ENCODE data around the gene ARHGAP26. TPM values are rescaled to one million over a fixed set of nuclear protein-coding genes. Genes with fewer than 3 reads are reported as not detected.
"Not testable (repeated sequence)": the region's sequence is repeated elsewhere in the genome, so short reads cannot be mapped to it uniquely, and the experiment has no call there.

Gene ARHGAP26
- total RNA-seq, 2 donors from 2014 or later = 21.3 to 22.7 TPM

GRCh38 chr5:142954455-142954854 lies 184.3 kb downstream of the ARHGAP26 start:
- peaks cover 5% of the 10 kb centered on the region for H3K4me1 Mint-ChIP-seq

DNA sequence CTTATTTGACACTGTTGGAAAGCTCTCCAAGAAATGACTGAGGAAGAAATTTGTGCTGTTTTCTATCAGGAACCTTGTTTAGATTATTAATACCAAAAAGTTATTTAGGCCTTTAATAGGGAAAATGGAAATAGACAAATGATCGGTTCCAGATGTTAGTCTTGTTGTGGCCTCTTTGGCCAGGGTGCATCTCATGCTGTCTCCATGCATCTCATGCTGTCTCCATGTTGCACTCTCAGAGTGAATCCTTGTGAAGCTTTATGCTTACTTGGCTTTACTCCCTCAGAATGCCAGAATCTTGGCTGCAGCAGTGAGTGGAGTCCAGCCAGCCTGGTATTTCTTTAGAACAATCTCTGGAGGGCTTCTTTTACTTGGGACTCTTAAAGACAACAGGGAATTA lies 185.5 kb downstream of the ARHGAP26 start:
- H3K27me3 Mint-ChIP-seq = no peaks in the 10 kb centered on the region
- H3K4me3 Mint-ChIP-seq = no peak overlapping the region
- ATAC-seq = no peak
- no peak for DNase-seq
- peaks cover 7% of the 10 kb centered on the region for H3K4me1 Mint-ChIP-seq
- no peaks in the 10 kb centered on the region for H3K9me3 ChIP-seq (ENCODE audit: control insufficient read depth, low read length, poor library complexity, severe bottlenecking)
- no peaks in the 10 kb centered on the region for H3K36me3 Mint-ChIP-seq (ENCODE audit: low read depth)
- H3K27ac Mint-ChIP-seq = no peak overlapping the region

More at GRCh38 chr5:142954455-142954854, 184.3 kb downstream of the ARHGAP26 start:
- no peaks in the 10 kb centered on the region for H3K9me3 ChIP-seq (ENCODE audit: control insufficient read depth, low read length, poor library complexity, severe bottlenecking)
- no peak overlapping the region for H3K27ac Mint-ChIP-seq
- H3K36me3 Mint-ChIP-seq (ENCODE audit: low read depth) = no peaks in the 10 kb centered on the region
- H3K27me3 Mint-ChIP-seq = no peaks in the 10 kb centered on the region
- H3K4me3 Mint-ChIP-seq = no peak overlapping the region
- DNase-seq (no peak), ATAC-seq (no peak)

GRCh38 chr5:142957528-142957927 lies 187.4 kb downstream of the ARHGAP26 start:
- no peak for ATAC-seq
- DNase-seq = no peak
- Mint-ChIP-seq H3K4me1 (peaks cover 3% of the 10 kb centered on the region), H3K27ac (no peak overlapping the region), H3K4me3 (no peak overlapping the region), H3K27me3 (no peaks in the 10 kb centered on the region), H3K36me3 (ENCODE audit: low read depth) (no peaks in the 10 kb centered on the region)
- no peaks in the 10 kb centered on the region for H3K9me3 ChIP-seq (ENCODE audit: control insufficient read depth, low read length, poor library complexity, severe bottlenecking)

DNA sequence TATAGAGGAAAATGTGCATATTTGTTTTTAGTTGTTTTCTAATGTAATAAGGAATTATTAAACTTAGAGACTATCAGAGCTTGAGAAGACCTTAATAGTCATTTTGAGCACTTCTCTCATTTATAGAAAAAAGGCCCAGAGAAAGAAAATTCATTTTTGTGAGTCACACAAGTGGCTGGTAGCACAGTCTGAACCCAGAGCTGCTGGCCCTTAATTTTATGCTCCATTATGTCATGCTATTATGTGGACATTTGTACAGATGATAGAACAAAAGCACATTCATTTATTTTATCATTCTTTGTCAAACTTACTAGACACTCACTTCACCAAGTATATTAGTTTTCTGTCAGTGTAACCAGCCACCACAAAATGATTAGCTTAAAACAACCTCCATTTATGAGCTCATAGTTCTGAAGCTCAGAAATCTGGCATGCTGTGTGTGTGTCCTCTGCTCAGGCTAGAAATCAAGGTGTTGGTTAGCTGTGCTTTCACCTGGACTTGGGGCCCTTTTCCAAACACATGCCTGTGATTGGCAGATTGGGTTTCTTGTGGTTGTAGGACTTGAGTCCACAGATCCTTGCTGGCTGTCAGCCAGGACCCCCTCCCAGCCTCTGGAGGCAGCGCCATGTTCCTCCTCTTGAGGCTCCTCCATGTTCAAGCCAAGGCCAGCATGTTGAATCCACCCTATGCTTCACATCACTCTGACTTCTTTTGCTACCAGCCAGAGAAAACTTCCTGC lies 188.9 kb downstream of the ARHGAP26 start:
- Mint-ChIP-seq H3K27ac (peak overlapping the region; percentile 21), H3K4me3 (no peak overlapping the region), H3K36me3 (ENCODE audit: low read depth) (no peaks in the 10 kb centered on the region), H3K27me3 (no peaks in the 10 kb centered on the region), H3K4me1 (peaks cover 3% of the 10 kb centered on the region)
- H3K9me3 ChIP-seq (ENCODE audit: control insufficient read depth, low read length, poor library complexity, severe bottlenecking) = no peaks in the 10 kb centered on the region
- ATAC-seq (no peak), DNase-seq (no peak)

DNA sequence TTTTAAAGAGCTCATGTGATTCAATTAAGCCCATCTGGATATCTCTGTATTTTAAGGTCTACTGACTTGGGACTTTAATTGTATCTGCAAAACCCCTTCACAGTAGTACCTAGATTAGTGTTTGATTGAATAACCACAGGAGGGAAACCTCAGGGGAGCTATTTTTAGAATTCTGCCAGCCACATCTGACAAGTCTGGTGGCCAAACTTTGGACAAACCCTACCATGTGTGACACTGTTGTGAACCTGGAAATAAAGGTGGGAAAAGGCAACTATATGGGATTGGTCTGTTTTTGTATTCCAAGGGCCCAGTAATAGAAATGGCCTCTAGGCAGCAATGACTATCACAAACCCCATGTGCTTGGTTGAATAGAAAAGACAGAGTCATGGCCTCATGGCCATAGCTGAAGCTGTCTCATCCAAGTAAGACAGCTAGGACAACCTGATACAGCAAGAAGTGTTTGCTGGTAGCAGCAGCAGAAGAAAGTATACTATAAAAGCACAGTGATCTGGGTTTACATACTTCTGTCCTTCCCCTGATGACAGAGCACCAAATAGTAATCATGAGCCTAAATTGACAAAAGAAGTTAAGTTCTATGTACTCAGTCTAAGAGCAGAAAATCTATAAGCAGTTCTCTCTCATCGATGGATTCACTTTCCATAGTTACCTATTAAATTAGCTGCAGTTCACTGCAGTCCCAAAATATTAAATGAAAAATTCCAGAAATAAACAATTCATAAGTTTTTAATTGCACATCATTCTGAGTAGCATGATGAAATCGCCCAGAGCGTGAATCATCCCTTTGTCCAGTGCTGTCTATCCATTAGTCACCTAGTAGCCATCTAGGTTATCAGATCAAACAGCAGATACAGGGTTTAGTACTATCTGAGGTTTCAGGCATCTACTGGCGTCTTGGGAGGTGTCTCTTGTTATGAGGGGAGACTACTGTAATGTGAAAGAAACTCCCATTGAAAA lies 189.8 kb downstream of the ARHGAP26 start:
- no peaks in the 10 kb centered on the region for H3K27me3 Mint-ChIP-seq
- no peaks in the 10 kb centered on the region for H3K36me3 Mint-ChIP-seq (ENCODE audit: low read depth)
- peaks cover 9% of the 10 kb centered on the region for H3K4me1 Mint-ChIP-seq

GRCh38 chr5:142961440-142962173 lies 191.4 kb downstream of the ARHGAP26 start:
- Mint-ChIP-seq H3K27me3 (no peaks in the 10 kb centered on the region), H3K4me1 (peaks cover 9% of the 10 kb centered on the region), H3K4me3 (no peak overlapping the region), H3K36me3 (ENCODE audit: low read depth) (no peaks in the 10 kb centered on the region), H3K27ac (no peak overlapping the region)
- H3K9me3 ChIP-seq (ENCODE audit: control insufficient read depth, low read length, poor library complexity, severe bottlenecking) = no peaks in the 10 kb centered on the region
- DNase-seq = no peak
- no peak for ATAC-seq

More for the DNA sequence above, 189.8 kb downstream of the ARHGAP26 start:
- peak overlapping the region; percentile 21 for H3K27ac Mint-ChIP-seq
- H3K9me3 ChIP-seq (ENCODE audit: control insufficient read depth, low read length, poor library complexity, severe bottlenecking) = no peaks in the 10 kb centered on the region
- ATAC-seq = no peak
- H3K4me3 Mint-ChIP-seq = no peak overlapping the region
- no peak for DNase-seq

DNA sequence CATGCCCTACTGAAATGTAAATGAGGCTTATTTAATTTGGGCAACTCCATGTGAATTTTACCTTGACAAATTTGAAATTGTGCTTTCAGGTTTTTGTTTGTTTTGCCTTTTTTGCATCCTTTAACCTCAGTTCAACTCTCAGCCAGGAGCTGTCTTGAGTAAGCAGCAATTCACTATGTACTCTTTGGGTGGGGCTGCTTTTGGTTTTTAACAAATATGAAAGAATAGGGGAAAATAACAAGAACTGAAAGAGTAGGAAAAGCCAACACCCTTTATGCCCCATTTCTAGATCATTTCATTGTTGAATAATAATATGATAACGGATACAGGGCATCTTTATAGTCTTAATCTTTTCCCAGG lies 192.0 kb downstream of the ARHGAP26 start:
- no peak overlapping the region for H3K4me3 Mint-ChIP-seq
- no peaks in the 10 kb centered on the region for H3K27me3 Mint-ChIP-seq
- DNase-seq (no peak), ATAC-seq (no peak)
- H3K4me1 Mint-ChIP-seq = peaks cover 9% of the 10 kb centered on the region
- H3K9me3 ChIP-seq (ENCODE audit: control insufficient read depth, low read length, poor library complexity, severe bottlenecking) = no peaks in the 10 kb centered on the region
- no peak overlapping the region for H3K27ac Mint-ChIP-seq
- H3K36me3 Mint-ChIP-seq (ENCODE audit: low read depth) = peaks cover 3% of the 10 kb centered on the region

DNA sequence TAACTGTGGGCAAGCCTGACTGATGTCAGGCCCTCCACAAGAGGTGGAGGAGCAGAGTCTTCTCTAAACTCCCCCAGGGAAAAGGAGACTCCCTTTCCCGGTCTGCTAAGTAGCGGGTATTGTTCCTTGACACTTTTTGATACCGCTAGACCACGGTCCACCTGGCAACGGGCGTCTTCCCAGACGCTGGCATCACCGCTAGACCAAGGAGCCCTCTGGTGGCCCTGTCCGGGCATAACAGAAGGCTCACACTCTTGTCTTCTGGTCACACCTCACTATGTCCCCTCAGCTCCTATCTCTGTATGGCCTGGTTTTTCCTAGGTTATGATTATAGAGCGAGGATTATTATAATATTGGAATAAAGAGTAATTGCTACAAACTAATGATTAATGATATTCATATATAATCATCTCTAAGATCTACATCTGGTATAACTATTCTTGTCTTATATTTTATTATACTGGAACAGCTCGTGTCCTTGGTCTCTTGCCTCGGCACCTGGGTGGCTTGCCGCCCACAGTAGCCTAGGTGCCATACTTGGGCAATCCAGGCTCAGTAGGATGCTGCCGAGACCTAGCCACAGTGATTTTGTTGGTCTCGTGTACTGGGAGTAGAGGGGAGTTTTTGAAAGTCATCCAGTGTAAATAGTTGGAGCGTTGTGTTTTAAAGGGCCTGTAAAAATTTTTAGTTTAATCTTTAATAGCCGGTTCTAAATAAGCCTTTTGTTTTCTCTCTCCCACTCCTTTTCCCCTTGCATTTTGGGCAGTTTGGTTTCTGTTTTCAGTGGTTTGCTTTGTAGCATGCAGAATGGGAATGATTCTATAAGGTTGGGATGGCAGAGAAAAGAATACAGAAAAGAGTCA lies 195.3 kb downstream of the ARHGAP26 start:
- not testable (repeated sequence) for H3K27me3 Mint-ChIP-seq; ATAC-seq; H3K27ac Mint-ChIP-seq; H3K36me3 Mint-ChIP-seq (ENCODE audit: low read depth); H3K4me3 Mint-ChIP-seq; DNase-seq; H3K9me3 ChIP-seq (ENCODE audit: control insufficient read depth, low read length, poor library complexity, severe bottlenecking)
- peaks cover 14% of the 10 kb centered on the region for H3K4me1 Mint-ChIP-seq

DNA sequence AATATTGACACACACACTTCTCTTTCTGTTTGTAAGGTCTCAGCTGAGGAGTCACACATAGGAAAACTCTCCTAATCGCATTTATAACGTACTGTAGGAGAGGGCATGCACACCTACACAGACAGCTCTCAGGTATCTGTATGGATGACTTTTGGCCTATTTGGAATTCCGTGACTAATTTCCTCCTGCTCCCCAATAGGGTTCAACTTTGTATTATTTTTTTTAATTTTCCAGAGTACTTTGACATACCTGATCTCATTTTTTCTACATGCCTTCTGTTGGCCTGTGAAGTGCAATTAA lies 195.9 kb downstream of the ARHGAP26 start:
- DNase-seq (no peak), ATAC-seq (no peak)
- Mint-ChIP-seq H3K4me1 (peaks cover 14% of the 10 kb centered on the region), H3K27me3 (no peaks in the 10 kb centered on the region), H3K27ac (no peak overlapping the region), H3K36me3 (ENCODE audit: low read depth) (peaks cover 5% of the 10 kb centered on the region), H3K4me3 (no peak overlapping the region)
- H3K9me3 ChIP-seq (ENCODE audit: control insufficient read depth, low read length, poor library complexity, severe bottlenecking) = no peaks in the 10 kb centered on the region

DNA sequence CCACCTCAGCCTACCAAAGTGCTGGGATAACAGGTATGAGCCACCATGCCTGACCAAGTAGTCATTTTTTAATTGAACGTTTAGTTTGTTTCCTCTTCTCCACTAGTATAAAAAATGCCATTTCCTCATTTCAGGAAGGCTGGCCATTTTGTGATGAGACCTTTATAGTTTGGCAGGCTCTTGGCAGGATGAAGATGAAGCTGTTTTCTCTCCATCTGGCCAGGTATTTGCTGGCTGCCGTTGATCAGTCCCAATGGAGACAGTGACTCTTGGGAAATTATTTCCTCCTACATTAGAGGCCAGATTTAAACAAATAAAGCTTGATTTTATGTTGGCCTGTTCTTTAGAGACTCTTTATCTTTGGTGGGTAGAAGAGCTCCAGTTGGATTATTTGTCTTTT lies 199.0 kb downstream of the ARHGAP26 start:
- DNase-seq (no peak), ATAC-seq (no peak)
- Mint-ChIP-seq H3K27me3 (no peaks in the 10 kb centered on the region), H3K4me3 (no peak overlapping the region), H3K4me1 (peaks cover 21% of the 10 kb centered on the region), H3K36me3 (ENCODE audit: low read depth) (peaks cover 5% of the 10 kb centered on the region), H3K27ac (no peak overlapping the region)
- no peaks in the 10 kb centered on the region for H3K9me3 ChIP-seq (ENCODE audit: control insufficient read depth, low read length, poor library complexity, severe bottlenecking)

DNA sequence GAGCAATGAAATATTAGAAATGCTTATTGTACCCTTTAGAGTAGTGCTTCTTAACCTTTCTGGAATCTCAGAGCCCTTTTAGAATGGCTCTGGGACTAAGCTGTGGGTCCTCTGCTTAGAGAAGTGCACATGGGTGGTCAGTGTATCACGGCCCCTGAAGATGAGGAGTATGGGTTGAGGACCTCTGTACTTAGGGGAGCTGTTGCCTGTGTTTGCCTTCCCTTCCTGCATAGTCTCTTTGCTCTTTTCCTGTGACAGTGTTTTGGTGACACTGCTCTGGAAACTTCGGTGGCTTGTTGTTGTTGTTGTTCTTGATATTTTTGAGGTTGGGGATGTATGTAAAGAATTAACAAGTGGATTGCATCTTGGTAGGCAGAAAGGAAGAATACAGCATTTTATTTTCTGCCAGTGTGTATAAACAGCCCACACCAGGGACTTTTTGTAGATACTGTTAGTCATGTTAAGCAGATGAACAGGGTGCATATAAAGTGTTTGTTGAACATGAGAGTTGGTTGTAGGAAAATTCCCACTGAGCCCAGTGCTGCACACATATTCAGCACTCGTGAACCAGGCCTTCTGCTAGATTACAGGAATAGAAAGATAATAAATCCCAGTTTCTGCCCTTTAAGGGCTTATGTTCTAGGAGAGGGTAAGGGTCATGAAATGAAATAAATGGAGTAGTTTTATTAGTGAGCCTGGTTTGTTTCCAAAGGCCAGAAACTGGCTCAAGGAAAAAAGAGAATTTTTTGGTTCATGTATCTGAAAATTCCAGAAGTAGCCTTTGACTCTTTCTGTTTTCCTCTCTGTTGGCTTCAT lies 199.7 kb downstream of the ARHGAP26 start:
- no peak for DNase-seq
- Mint-ChIP-seq H3K4me1 (peaks cover 16% of the 10 kb centered on the region), H3K27me3 (no peaks in the 10 kb centered on the region), H3K36me3 (ENCODE audit: low read depth) (peaks cover 5% of the 10 kb centered on the region), H3K4me3 (no peak overlapping the region), H3K27ac (no peak overlapping the region)
- ATAC-seq = no peak
- no peaks in the 10 kb centered on the region for H3K9me3 ChIP-seq (ENCODE audit: control insufficient read depth, low read length, poor library complexity, severe bottlenecking)

DNA sequence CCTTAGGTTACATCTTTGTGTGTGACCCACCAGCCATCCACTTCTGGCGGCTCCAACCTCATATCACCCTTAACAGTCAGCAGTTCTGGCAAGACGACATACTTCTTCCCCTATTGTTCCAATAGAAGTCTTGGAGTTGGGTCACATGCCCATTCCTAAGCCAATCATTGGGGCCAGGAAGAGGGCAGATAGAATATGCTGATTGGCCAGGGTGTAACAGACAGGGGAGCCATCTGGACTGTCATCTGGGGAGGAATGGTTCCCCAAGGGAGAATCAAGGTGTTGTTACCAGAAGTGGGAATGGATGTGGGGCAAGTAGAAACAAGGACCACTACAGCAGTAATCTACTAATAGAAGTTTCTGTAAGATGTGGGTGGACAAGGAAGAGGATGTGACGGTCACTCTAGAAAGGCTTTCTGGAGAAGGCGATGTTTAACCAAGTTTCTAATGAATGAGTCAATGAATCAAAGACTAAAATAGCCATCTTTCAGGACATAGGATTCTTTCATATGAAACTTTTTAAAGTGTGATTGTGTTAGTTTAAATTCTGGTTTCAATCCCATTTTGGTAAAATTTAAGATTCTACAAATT lies 200.4 kb downstream of the ARHGAP26 start:
- Mint-ChIP-seq H3K4me3 (no peak overlapping the region), H3K27ac (peak overlapping the region; percentile 34)

More for the DNA sequence above, 200.4 kb downstream of the ARHGAP26 start:
- ATAC-seq (no peak), DNase-seq (no peak)
- Mint-ChIP-seq H3K27me3 (no peaks in the 10 kb centered on the region), H3K4me1 (peaks cover 18% of the 10 kb centered on the region), H3K36me3 (ENCODE audit: low read depth) (peaks cover 5% of the 10 kb centered on the region)
- no peaks in the 10 kb centered on the region for H3K9me3 ChIP-seq (ENCODE audit: control insufficient read depth, low read length, poor library complexity, severe bottlenecking)
